Gastrocnemius medialis (tissue), 4 donors: ENCODE measurements around the gene CHRDL1.

Experiments used
- POLR2A ChIP-seq, 2 donors: fragments of 450-650 bp; IDR thresholded peaks; one replicate each; pipeline ENCODE4 v1.6.1; 2017; ENCODE audit warnings: antibody characterized with exemption in 2 of 2, mild to moderate bottlenecking in 2 of 2, moderate library complexity in 2 of 2
- TF ChIP-seq, protein P1 (sequence below), 5 experiments: fragments of 450-650 bp in 3 of 5; fragments of 200-600 bp in 2 of 5; sonication (generic) in 2 of 5; IDR thresholded peaks in 4 of 5; conservative IDR thresholded peaks in 1 of 5; 1 replicate in 4 of 5; 2 replicates in 1 of 5; pipeline ENCODE4 v1.5.1; 2016 to 2019; ENCODE audit warnings: antibody characterized with exemption in 5 of 5, mild to moderate bottlenecking in 3 of 5, moderate library complexity in 3 of 5

DNA sequence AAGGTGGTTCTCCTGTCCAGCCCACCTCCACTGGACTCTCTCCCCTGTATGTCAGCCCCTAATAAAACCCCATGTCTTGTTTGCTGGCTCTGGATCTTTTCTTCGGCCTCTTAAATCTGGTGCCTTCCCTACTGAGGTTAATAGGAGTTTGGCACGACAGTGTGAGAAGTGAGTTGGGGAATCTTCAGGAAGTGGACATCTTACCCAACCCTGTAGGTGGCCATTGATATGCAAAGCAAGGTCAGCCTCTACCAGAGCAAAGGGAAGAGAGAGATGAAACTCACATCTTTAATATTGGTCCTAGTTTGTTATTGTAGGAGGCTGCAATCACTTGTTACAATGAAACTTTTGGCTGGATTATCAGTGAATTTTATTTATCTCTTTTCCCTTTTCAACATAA is 111.7 kb downstream of the CHRDL1 start:
- TF ChIP-seq, protein P1, sequence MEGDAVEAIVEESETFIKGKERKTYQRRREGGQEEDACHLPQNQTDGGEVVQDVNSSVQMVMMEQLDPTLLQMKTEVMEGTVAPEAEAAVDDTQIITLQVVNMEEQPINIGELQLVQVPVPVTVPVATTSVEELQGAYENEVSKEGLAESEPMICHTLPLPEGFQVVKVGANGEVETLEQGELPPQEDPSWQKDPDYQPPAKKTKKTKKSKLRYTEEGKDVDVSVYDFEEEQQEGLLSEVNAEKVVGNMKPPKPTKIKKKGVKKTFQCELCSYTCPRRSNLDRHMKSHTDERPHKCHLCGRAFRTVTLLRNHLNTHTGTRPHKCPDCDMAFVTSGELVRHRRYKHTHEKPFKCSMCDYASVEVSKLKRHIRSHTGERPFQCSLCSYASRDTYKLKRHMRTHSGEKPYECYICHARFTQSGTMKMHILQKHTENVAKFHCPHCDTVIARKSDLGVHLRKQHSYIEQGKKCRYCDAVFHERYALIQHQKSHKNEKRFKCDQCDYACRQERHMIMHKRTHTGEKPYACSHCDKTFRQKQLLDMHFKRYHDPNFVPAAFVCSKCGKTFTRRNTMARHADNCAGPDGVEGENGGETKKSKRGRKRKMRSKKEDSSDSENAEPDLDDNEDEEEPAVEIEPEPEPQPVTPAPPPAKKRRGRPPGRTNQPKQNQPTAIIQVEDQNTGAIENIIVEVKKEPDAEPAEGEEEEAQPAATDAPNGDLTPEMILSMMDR (IDR thresholded peaks at IDR 0.05 in 4 of 5, conservative IDR thresholded peaks at IDR 0.05 in 1 of 5) = no peak
- TF ChIP-seq POLR2A (IDR thresholded peaks at IDR 0.05) = no peak
